ENCODE data around the gene KRT40. TPM values are rescaled to one million over a fixed set of nuclear protein-coding genes. Genes with fewer than 3 reads are reported as not detected.

The KRT40 gene
- polyA plus RNA-seq, 3 donors = not detected

GRCh38 chr17:40993084-40993483, 9.0 kb upstream of the KRT40 start:
- no peak overlapping the region for H3K27ac Mint-ChIP-seq
- no peak for TF ChIP-seq CTCF (IDR thresholded peaks at IDR 0.05)
- Histone ChIP-seq H4K20me1 (ENCODE audit: insufficient read depth, low read length) (no peaks in the 10 kb centered on the region), H3K4me1 (ENCODE audit: control insufficient read depth in 1 of 2, insufficient read depth in 2 of 2, low read length in 2 of 2) (no peaks in the 10 kb centered on the region), H3K36me3 (replicated peaks in 1 of 2; ENCODE audit: control insufficient read depth in 1 of 2, insufficient read depth in 2 of 2, low read length in 2 of 2) (no peaks in the 10 kb centered on the region), H3K4me3 (replicated peaks in 1 of 3; ENCODE audit: low read depth in 2 of 3, low read length in 3 of 3) (no peak overlapping the region), H3K27me3 (ENCODE audit: control insufficient read depth in 2 of 2, insufficient read depth in 2 of 2, low read length in 2 of 2) (peaks cover 3% of the 10 kb centered on the region in 2 donors), H3K9me3 (replicated peaks in 1 of 2; ENCODE audit: control insufficient read depth in 1 of 2, insufficient read depth in 1 of 2, low read length in 2 of 2) (no peaks in the 10 kb centered on the region), H3K27ac (ENCODE audit: low read depth in 1 of 2, low read length in 2 of 2) (no peak overlapping the region), H3K4me2 (replicated peaks; ENCODE audit: extremely low read depth, low read length, poor library complexity, severe bottlenecking) (no peak overlapping the region), H2AFZ (ENCODE audit: insufficient read depth, low read depth, low read length, poor library complexity, severe bottlenecking) (no peak overlapping the region), H3K79me2 (ENCODE audit: insufficient read depth, low read length) (no peaks in the 10 kb centered on the region), H3K9ac (ENCODE audit: insufficient read depth, low read length, poor library complexity, severe bottlenecking) (no peak overlapping the region)
- H3K36me3 Mint-ChIP-seq = no peaks in the 10 kb centered on the region
- DNase-seq = no peak
- no peak overlapping the region for H3K4me3 Mint-ChIP-seq
- no peaks in the 10 kb centered on the region for H3K9me3 Mint-ChIP-seq
- no CpG with 5 or more reads among the region's 2 CpGs for WGBS (ENCODE audit: insufficient coverage)
- peaks cover 7 to 19% (median 13%) of the 10 kb centered on the region in 3 donors for H3K27me3 Mint-ChIP-seq (ENCODE audit: low read depth in 3 of 3)
- no peaks in the 10 kb centered on the region for H3K4me1 Mint-ChIP-seq
- intact Hi-C loops (cut with micrococcal nuclease) = no loop called here

GRCh38 chr17:40992666-40993065, 8.5 kb upstream of the KRT40 start:
- peaks cover 6 to 19% (median 13%) of the 10 kb centered on the region in 3 donors for H3K27me3 Mint-ChIP-seq (ENCODE audit: low read depth in 3 of 3)
- H3K9ac ChIP-seq (ENCODE audit: insufficient read depth, low read length, poor library complexity, severe bottlenecking) = no peak overlapping the region
- H3K4me3 ChIP-seq (replicated peaks in 1 of 3; ENCODE audit: low read depth in 2 of 3, low read length in 3 of 3) = no peak overlapping the region
- H3K36me3 ChIP-seq (replicated peaks in 1 of 2; ENCODE audit: control insufficient read depth in 1 of 2, insufficient read depth in 2 of 2, low read length in 2 of 2) = no peaks in the 10 kb centered on the region
- TF ChIP-seq CTCF (IDR thresholded peaks at IDR 0.05) = no peak
- intact Hi-C loops (cut with micrococcal nuclease) = no loop called here
- H3K27me3 ChIP-seq (ENCODE audit: control insufficient read depth in 2 of 2, insufficient read depth in 2 of 2, low read length in 2 of 2) = peaks cover under 1 to 3% of the 10 kb centered on the region in 2 donors
- H3K4me2 ChIP-seq (replicated peaks; ENCODE audit: extremely low read depth, low read length, poor library complexity, severe bottlenecking) = no peak overlapping the region
- H3K4me1 ChIP-seq (ENCODE audit: control insufficient read depth in 1 of 2, insufficient read depth in 2 of 2, low read length in 2 of 2) = no peaks in the 10 kb centered on the region
- H4K20me1 ChIP-seq (ENCODE audit: insufficient read depth, low read length) = no peaks in the 10 kb centered on the region
- no peak for DNase-seq
- no peak overlapping the region for H3K27ac Mint-ChIP-seq
- no peak overlapping the region for H2AFZ ChIP-seq (ENCODE audit: insufficient read depth, low read depth, low read length, poor library complexity, severe bottlenecking)
- no peak overlapping the region for H3K4me3 Mint-ChIP-seq
- no peak overlapping the region for H3K27ac ChIP-seq (ENCODE audit: low read depth in 1 of 2, low read length in 2 of 2)
- H3K36me3 Mint-ChIP-seq = no peaks in the 10 kb centered on the region
- WGBS (ENCODE audit: insufficient coverage) = 100% methylated on average over 1 of the region's 3 CpGs
- H3K9me3 ChIP-seq (replicated peaks in 1 of 2; ENCODE audit: control insufficient read depth in 1 of 2, insufficient read depth in 1 of 2, low read length in 2 of 2) = no peaks in the 10 kb centered on the region
- H3K79me2 ChIP-seq (ENCODE audit: insufficient read depth, low read length) = no peaks in the 10 kb centered on the region
- no peaks in the 10 kb centered on the region for H3K9me3 Mint-ChIP-seq
- H3K4me1 Mint-ChIP-seq = peaks cover under 1% of the 10 kb centered on the region
